Uterus (tissue), 2 donors: ENCODE data around the gene CHMP6.

Source experiments
- POLR2A ChIP-seq, 2 donors: fragments of 450-650 bp; IDR thresholded peaks; one replicate each; pipeline ENCODE4 v1.6.1; 2016; ENCODE audit warnings: antibody characterized with exemption in 2 of 2, mild to moderate bottlenecking in 1 of 2, moderate library complexity in 1 of 2
- TF ChIP-seq, protein P1 (sequence below), 4 experiments: fragments of 200-600 bp in 2 of 4; fragments of 450-650 bp in 2 of 4; sonication (generic) in 2 of 4; IDR thresholded peaks; one replicate each; pipeline ENCODE4 v1.5.1; 2016 to 2019; ENCODE audit warnings: antibody characterized with exemption in 4 of 4, mild to moderate bottlenecking in 2 of 4, moderate library complexity in 1 of 4

DNA sequence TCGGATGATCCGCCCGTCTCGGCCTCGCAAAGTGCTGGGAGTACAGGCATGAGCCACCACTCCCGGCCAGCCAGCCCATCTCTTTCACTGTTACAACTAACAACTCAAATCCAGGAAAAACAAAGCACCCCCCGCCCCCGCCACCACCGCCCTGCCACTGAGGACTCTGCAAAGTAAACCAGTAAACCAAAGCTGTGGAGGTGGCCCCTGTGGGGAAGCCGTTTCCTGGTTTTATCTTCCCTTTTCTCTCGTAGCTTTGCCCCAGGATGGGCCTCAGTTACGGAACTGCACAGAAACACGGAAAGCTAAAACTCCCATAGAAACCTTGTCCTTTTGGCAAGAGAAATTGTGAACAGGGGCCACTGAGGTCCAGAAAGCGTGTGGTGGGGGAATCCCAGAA lies 17.5 kb downstream of the CHMP6 start:
- TF ChIP-seq, protein P1, sequence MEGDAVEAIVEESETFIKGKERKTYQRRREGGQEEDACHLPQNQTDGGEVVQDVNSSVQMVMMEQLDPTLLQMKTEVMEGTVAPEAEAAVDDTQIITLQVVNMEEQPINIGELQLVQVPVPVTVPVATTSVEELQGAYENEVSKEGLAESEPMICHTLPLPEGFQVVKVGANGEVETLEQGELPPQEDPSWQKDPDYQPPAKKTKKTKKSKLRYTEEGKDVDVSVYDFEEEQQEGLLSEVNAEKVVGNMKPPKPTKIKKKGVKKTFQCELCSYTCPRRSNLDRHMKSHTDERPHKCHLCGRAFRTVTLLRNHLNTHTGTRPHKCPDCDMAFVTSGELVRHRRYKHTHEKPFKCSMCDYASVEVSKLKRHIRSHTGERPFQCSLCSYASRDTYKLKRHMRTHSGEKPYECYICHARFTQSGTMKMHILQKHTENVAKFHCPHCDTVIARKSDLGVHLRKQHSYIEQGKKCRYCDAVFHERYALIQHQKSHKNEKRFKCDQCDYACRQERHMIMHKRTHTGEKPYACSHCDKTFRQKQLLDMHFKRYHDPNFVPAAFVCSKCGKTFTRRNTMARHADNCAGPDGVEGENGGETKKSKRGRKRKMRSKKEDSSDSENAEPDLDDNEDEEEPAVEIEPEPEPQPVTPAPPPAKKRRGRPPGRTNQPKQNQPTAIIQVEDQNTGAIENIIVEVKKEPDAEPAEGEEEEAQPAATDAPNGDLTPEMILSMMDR (IDR thresholded peaks at IDR 0.05), result no peak
- TF ChIP-seq POLR2A (IDR thresholded peaks at IDR 0.05), result no peak
